Neural cell (in vitro differentiated cells): ENCODE results near the gene ATP5F1D.
A peak's percentile ranks its signal among the peaks of the same experiment; 100 is the strongest.

Source experiments
- EP300 ChIP-seq: fragments of 450-650 bp; conservative IDR thresholded peaks from 2 replicates; pipeline ENCODE4 v1.6.1; 2014; ENCODE audit warnings: antibody characterized with exemption, mild to moderate bottlenecking, moderate library complexity; ENCODE audit not compliant: poor library complexity, severe bottlenecking
- EZH2 ChIP-seq: fragments of 200-600, 300-800 bp; shearing (Covaris generic), sonication (generic); IDR thresholded peaks from 2 replicates; pipeline ENCODE4 v1.6.1; 2014; ENCODE audit warnings: antibody characterized with exemption, low read length, borderline replicate concordance, mild to moderate bottlenecking; ENCODE audit not compliant: insufficient read depth, poor library complexity, severe bottlenecking
- POLR2AphosphoS5 ChIP-seq: IDR thresholded peaks from 2 replicates; pipeline ENCODE4 v1.6.1; 2012
- RAD21 ChIP-seq: fragments of 450-650 bp; conservative IDR thresholded peaks from 2 replicates; pipeline ENCODE4 v1.6.1; 2014; ENCODE audit warnings: antibody characterized with exemption, mild to moderate bottlenecking, moderate library complexity
- REST ChIP-seq: IDR thresholded peaks from 2 replicates; pipeline ENCODE4 v1.6.1; 2012; ENCODE audit warnings: borderline replicate concordance
- SMC3 ChIP-seq: fragments of 450-650 bp; conservative IDR thresholded peaks from 2 replicates; pipeline ENCODE4 v1.6.1; 2014; ENCODE audit warnings: antibody characterized with exemption, mild to moderate bottlenecking, moderate library complexity; ENCODE audit not compliant: poor library complexity
- TF ChIP-seq, protein P1 (sequence below): fragments of 450-650 bp; IDR thresholded peaks from 2 replicates; pipeline ENCODE4 v1.5.1; 2014; ENCODE audit warnings: antibody characterized with exemption, mild to moderate bottlenecking, moderate library complexity; ENCODE audit not compliant: poor library complexity, severe bottlenecking

DNA sequence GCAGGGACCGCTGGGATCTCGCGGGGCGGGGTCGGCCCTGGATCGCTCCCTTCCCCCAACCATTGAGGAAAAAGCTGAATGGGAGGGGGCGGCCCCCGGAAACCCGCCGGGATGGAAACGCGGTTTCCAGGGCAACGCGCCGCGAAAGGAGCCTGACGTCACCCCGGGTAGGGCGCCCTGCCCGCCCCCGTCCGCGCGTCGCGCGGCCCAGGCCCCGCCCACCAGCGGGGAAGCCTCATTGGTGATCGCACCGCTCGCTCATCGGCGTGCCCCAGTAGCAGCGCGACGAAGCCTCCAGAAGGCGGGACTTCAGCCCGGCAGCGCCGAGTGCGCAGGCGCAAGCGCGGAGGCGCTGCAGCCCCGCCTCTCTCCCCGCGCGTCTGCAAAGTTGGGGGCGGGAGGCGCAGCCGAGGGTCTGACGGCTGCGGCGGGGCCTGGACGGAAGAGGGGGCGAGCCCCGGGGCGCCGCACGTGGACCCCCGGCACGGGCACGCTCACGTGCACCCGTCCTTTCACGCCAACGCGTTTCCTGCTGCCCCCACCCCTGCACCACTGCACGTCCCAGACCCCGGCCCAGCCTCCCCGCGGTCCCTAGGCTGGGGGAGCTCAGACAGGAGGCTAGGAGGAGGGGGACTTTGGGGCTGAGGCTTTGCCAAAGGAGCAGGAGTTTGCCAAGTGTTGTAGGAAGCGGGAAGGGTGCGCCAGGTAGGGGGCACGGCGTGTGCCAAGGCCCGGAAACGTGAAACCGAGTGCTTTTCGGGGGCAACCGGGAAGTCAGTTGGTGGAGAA, 19.4 kb downstream of the ATP5F1D start:
- TF ChIP-seq EZH2, result no peak
- TF ChIP-seq REST, result peak; percentile 28
- TF ChIP-seq, protein P1, sequence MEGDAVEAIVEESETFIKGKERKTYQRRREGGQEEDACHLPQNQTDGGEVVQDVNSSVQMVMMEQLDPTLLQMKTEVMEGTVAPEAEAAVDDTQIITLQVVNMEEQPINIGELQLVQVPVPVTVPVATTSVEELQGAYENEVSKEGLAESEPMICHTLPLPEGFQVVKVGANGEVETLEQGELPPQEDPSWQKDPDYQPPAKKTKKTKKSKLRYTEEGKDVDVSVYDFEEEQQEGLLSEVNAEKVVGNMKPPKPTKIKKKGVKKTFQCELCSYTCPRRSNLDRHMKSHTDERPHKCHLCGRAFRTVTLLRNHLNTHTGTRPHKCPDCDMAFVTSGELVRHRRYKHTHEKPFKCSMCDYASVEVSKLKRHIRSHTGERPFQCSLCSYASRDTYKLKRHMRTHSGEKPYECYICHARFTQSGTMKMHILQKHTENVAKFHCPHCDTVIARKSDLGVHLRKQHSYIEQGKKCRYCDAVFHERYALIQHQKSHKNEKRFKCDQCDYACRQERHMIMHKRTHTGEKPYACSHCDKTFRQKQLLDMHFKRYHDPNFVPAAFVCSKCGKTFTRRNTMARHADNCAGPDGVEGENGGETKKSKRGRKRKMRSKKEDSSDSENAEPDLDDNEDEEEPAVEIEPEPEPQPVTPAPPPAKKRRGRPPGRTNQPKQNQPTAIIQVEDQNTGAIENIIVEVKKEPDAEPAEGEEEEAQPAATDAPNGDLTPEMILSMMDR, result no peak
- TF ChIP-seq SMC3, result peak; percentile 36
- TF ChIP-seq POLR2AphosphoS5, result peak; percentile 86
- no peak for TF ChIP-seq RAD21
- peak; percentile 54 for TF ChIP-seq EP300
